Ishikawa (cell line): ENCODE measurements around the gene FAM20B.

Experiments used
- CEBPB ChIP-seq: IDR thresholded peaks from 2 replicates; pipeline ENCODE4 v1.6.1; 2012
- EGR1 ChIP-seq: IDR thresholded peaks from 2 replicates; pipeline ENCODE4 v1.6.1; 2012
- EP300 ChIP-seq: IDR thresholded peaks from 2 replicates; pipeline ENCODE4 v1.6.1; 2012; ENCODE audit warnings: borderline replicate concordance
- FOXM1 ChIP-seq: IDR thresholded peaks from 2 replicates; pipeline ENCODE4 v1.6.1; 2012; ENCODE audit warnings: low read depth, borderline replicate concordance
- MAX ChIP-seq: IDR thresholded peaks from 2 replicates; pipeline ENCODE4 v1.6.1; 2012
- RAD21 ChIP-seq: IDR thresholded peaks from 2 replicates; pipeline ENCODE4 v1.6.1; 2012; ENCODE audit warnings: low read depth
- TCF12 ChIP-seq: IDR thresholded peaks from 2 replicates; pipeline ENCODE4 v1.6.1; 2012; ENCODE audit warnings: low read depth
- TF ChIP-seq, protein P1 (sequence below): IDR thresholded peaks from 2 replicates; pipeline ENCODE4 v1.6.1; 2012; ENCODE audit warnings: low read depth, mild to moderate bottlenecking

- TF ChIP-seq, protein P1, sequence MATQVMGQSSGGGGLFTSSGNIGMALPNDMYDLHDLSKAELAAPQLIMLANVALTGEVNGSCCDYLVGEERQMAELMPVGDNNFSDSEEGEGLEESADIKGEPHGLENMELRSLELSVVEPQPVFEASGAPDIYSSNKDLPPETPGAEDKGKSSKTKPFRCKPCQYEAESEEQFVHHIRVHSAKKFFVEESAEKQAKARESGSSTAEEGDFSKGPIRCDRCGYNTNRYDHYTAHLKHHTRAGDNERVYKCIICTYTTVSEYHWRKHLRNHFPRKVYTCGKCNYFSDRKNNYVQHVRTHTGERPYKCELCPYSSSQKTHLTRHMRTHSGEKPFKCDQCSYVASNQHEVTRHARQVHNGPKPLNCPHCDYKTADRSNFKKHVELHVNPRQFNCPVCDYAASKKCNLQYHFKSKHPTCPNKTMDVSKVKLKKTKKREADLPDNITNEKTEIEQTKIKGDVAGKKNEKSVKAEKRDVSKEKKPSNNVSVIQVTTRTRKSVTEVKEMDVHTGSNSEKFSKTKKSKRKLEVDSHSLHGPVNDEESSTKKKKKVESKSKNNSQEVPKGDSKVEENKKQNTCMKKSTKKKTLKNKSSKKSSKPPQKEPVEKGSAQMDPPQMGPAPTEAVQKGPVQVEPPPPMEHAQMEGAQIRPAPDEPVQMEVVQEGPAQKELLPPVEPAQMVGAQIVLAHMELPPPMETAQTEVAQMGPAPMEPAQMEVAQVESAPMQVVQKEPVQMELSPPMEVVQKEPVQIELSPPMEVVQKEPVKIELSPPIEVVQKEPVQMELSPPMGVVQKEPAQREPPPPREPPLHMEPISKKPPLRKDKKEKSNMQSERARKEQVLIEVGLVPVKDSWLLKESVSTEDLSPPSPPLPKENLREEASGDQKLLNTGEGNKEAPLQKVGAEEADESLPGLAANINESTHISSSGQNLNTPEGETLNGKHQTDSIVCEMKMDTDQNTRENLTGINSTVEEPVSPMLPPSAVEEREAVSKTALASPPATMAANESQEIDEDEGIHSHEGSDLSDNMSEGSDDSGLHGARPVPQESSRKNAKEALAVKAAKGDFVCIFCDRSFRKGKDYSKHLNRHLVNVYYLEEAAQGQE = no peak
- TF ChIP-seq FOXM1 (no peak), TCF12 (no peak), EGR1 (no peak), CEBPB (no peak), MAX (no peak), EP300 (no peak), RAD21 (no peak)
Measured at GRCh38 chr1:179014123-179014522, 11.6 kb upstream of the FAM20B start.
